Panc1 (cell line): ENCODE results near the gene SIM2. TPM values are rescaled to one million over a fixed set of nuclear protein-coding genes. Genes with fewer than 3 reads are reported as not detected.

ENCODE experiments used
- ATAC-seq: fragments of 200-7000 bp; cut with Tn5 transposase; 2 replicates; pipeline ENCODE4 v1.9.1; 2020; ENCODE audit warnings: mild to moderate bottlenecking, moderate library complexity
- BruUV-seq: library from RNA; stranded (reverse); fragments of 400-500 nt; replicated peaks from 2 replicates; lab custom pipeline; 2021; lab: Mats Ljungman, UMichigan
- CTCF ChIA-PET: fragments of 300-600 bp; sonication (Branson Sonifier 250); formaldehyde crosslinking; loops from one replicate; lab custom pipeline; 2022; ENCODE audit warnings: antibody characterized with exemption; lab: Charles Lee
- POLR2A ChIA-PET: fragments of 300-600 bp; sonication (Branson Sonifier 250); formaldehyde crosslinking; loops from one replicate; lab custom pipeline; 2022; ENCODE audit warnings: antibody characterized with exemption; lab: Charles Lee
- DNase-seq: peaks from one replicate; pipeline ENCODE4 v3.0.0-alpha.2; 2010; ENCODE audit warnings: low read depth, low spot score
- H3K27ac ChIP-seq: 2 replicates; pipeline ENCODE4 v1.5.1; 2011; ENCODE audit warnings: mild to moderate bottlenecking, low read length, inconsistent platforms
- H3K27me3 ChIP-seq: fragments of 200-500 bp; sonication (Bioruptor generic); 2 replicates; pipeline ENCODE4 v1.6.0; 2014; ENCODE audit warnings: low read length, inconsistent platforms; ENCODE audit not compliant: control insufficient read depth, insufficient read depth
- H3K36me3 ChIP-seq: fragments of 200-500 bp; sonication (Bioruptor generic); 2 replicates; pipeline ENCODE4 v1.5.1; 2014; ENCODE audit warnings: inconsistent platforms, mild to moderate bottlenecking, low read length, moderate library complexity; ENCODE audit not compliant: control insufficient read depth, insufficient read depth
- H3K4me1 ChIP-seq: 2 replicates; pipeline ENCODE4 v1.5.1; 2011; ENCODE audit warnings: inconsistent platforms, mild to moderate bottlenecking, low read length, moderate library complexity; ENCODE audit not compliant: control insufficient read depth, insufficient read depth
- H3K4me3 ChIP-seq, 2 experiments: 2 replicates each; pipeline ENCODE4 v1.5.1; 2011 to 2012; ENCODE audit warnings: low read depth in 2 of 2, low read length in 2 of 2, mild to moderate bottlenecking in 2 of 2, inconsistent platforms in 1 of 2, moderate library complexity in 1 of 2
- H3K9me3 ChIP-seq: fragments of 200-500 bp; sonication (Bioruptor generic); 2 replicates; pipeline ENCODE4 v1.5.1; 2014; ENCODE audit warnings: low read depth, mild to moderate bottlenecking, inconsistent platforms, low read length, moderate library complexity; ENCODE audit not compliant: control insufficient read depth, insufficient read depth
- POLR2AphosphoS5 ChIP-seq: IDR thresholded peaks from 2 replicates; pipeline ENCODE4 v1.6.1; 2012; ENCODE audit warnings: mild to moderate bottlenecking, low read depth, low read length, moderate library complexity
- REST ChIP-seq, 2 experiments: IDR thresholded peaks; 2 replicates each; pipeline ENCODE4 v1.6.1; 2011 to 2012; ENCODE audit warnings: low read depth in 2 of 2, control low read depth in 1 of 2, low read length in 1 of 2, mild to moderate bottlenecking in 1 of 2, moderate library complexity in 1 of 2; ENCODE audit not compliant: insufficient read depth in 1 of 2
- SIN3A ChIP-seq: IDR thresholded peaks from 2 replicates; pipeline ENCODE4 v1.6.1; 2012; ENCODE audit warnings: low read depth, mild to moderate bottlenecking, low read length, moderate library complexity, borderline replicate concordance; ENCODE audit not compliant: insufficient read depth
- TCF7L2 ChIP-seq: IDR thresholded peaks from 2 replicates; pipeline ENCODE4 v1.6.1; 2011; ENCODE audit warnings: mild to moderate bottlenecking, low read depth, low read length, inconsistent platforms
- in situ Hi-C: cut with HindIII; loops from 2 replicates; pipeline ENCODE4 v1.10.0; 2016; ENCODE audit warnings: low sequenced_read_pairs, low pct_unique_long_range_greater_than_20kb
- intact Hi-C: fragments of 100-400 bp; cut with micrococcal nuclease; formaldehyde crosslinking; loops from one replicate; pipeline ENCODE4 v1.10.0; 2022; ENCODE audit not compliant: unreplicated experiment
- total RNA-seq: library from RNA; stranded (reverse); gene quantifications from one replicate; pipeline ENCODE4 v1.2.1, GENCODE V29; 2021; ENCODE audit not compliant: unreplicated experiment
- TF ChIP-seq, protein P1 (sequence below): fragments of 450-650 bp; IDR thresholded peaks from 2 replicates; pipeline ENCODE4 v1.5.1; 2017; ENCODE audit warnings: mild to moderate bottlenecking

SIM2 gene
- total RNA-seq, 1 experiment from 2014 or later: 11.5 TPM

- no peaks in the 10 kb centered on the region; the same call in 1 of the 2 replicates for H3K4me1 ChIP-seq
- no peaks in the 10 kb centered on the region for H3K27me3 ChIP-seq
- in situ Hi-C loops (no loop called here), intact Hi-C loops (no loop called here)
- DNase-seq (no peak), ATAC-seq (no peak)
- H3K9me3 ChIP-seq: no peaks in the 10 kb centered on the region
- no peak overlapping the region for H3K27ac ChIP-seq
- no peak overlapping the region for H3K4me3 ChIP-seq
- ChIA-PET CTCF (no interaction called here), POLR2A (no interaction called here)
- TF ChIP-seq REST (IDR thresholded peaks at IDR 0.05; ENCODE audit: insufficient read depth in 1 of 2, low read depth in 2 of 2, low read length in 1 of 2) (no peak), TCF7L2 (no peak), SIN3A (no peak), POLR2AphosphoS5 (no peak)
- TF ChIP-seq, protein P1, sequence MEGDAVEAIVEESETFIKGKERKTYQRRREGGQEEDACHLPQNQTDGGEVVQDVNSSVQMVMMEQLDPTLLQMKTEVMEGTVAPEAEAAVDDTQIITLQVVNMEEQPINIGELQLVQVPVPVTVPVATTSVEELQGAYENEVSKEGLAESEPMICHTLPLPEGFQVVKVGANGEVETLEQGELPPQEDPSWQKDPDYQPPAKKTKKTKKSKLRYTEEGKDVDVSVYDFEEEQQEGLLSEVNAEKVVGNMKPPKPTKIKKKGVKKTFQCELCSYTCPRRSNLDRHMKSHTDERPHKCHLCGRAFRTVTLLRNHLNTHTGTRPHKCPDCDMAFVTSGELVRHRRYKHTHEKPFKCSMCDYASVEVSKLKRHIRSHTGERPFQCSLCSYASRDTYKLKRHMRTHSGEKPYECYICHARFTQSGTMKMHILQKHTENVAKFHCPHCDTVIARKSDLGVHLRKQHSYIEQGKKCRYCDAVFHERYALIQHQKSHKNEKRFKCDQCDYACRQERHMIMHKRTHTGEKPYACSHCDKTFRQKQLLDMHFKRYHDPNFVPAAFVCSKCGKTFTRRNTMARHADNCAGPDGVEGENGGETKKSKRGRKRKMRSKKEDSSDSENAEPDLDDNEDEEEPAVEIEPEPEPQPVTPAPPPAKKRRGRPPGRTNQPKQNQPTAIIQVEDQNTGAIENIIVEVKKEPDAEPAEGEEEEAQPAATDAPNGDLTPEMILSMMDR: no peak
- no TSS peak for BruUV-seq
- H3K36me3 ChIP-seq: no peaks in the 10 kb centered on the region; the same call in 1 of the 2 replicates
Observed at GRCh38 chr21:36694031-36694515, 4.8 kb upstream of the SIM2 start.

GRCh38 chr21:36694593-36695282 lies 4.2 kb upstream of the SIM2 start:
- no TSS peak for BruUV-seq
- TF ChIP-seq SIN3A (no peak), TCF7L2 (no peak)
- TF ChIP-seq, protein P1: no peak
- ATAC-seq: no peak
- no peak for DNase-seq
- H3K36me3 ChIP-seq: no peaks in the 10 kb centered on the region; the same call in 1 of the 2 replicates
- H3K27me3 ChIP-seq: no peaks in the 10 kb centered on the region
- POLR2A ChIA-PET: no interaction called here
- no peaks in the 10 kb centered on the region for H3K9me3 ChIP-seq
- in situ Hi-C loops: no loop called here
- intact Hi-C loops: no loop called here
- CTCF ChIA-PET: no interaction called here
- no peaks in the 10 kb centered on the region; the same call in 1 of the 2 replicates for H3K4me1 ChIP-seq
- H3K4me3 ChIP-seq: no peak overlapping the region
- no peak overlapping the region for H3K27ac ChIP-seq
